DND-41 (cell line): ENCODE measurements around the gene KIAA1958.

Experiments used
- EZH2 ChIP-seq: IDR thresholded peaks from 3 replicates; pipeline ENCODE4 v1.6.1; 2012; ENCODE audit warnings: borderline replicate concordance, low read depth, mild to moderate bottlenecking, moderate library complexity, low read length, inconsistent platforms; ENCODE audit not compliant: severe bottlenecking
- TF ChIP-seq, protein P1 (sequence below): IDR thresholded peaks from 2 replicates; pipeline ENCODE4 v1.5.1; 2012; ENCODE audit warnings: borderline replicate concordance, low read length, moderate library complexity, mild to moderate bottlenecking; ENCODE audit not compliant: poor library complexity, severe bottlenecking; ENCODE audit errors: extremely low read depth

DNA sequence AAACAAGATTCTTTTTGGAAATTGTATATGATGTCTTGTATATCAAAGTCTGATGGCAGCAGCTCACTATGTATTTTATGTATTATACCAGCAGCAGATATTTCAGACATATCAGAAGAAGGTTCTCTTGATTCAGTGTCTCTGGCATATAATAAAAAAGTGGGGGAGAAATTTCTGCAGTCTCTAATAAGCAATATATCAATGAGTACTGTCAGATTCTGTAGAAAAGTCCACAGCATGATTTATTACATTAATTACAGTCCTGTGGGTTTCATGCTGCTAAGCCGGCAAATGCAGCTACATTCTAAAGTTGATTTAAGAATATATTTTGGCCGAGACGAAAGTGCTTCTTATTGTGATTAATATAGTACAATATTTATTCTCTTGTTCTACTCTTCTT, 113.1 kb downstream of the KIAA1958 start:
- TF ChIP-seq, protein P1, sequence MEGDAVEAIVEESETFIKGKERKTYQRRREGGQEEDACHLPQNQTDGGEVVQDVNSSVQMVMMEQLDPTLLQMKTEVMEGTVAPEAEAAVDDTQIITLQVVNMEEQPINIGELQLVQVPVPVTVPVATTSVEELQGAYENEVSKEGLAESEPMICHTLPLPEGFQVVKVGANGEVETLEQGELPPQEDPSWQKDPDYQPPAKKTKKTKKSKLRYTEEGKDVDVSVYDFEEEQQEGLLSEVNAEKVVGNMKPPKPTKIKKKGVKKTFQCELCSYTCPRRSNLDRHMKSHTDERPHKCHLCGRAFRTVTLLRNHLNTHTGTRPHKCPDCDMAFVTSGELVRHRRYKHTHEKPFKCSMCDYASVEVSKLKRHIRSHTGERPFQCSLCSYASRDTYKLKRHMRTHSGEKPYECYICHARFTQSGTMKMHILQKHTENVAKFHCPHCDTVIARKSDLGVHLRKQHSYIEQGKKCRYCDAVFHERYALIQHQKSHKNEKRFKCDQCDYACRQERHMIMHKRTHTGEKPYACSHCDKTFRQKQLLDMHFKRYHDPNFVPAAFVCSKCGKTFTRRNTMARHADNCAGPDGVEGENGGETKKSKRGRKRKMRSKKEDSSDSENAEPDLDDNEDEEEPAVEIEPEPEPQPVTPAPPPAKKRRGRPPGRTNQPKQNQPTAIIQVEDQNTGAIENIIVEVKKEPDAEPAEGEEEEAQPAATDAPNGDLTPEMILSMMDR: no peak
- no peak for TF ChIP-seq EZH2
